Thoracic aorta (tissue), 2 donors: ENCODE results near the gene TIMM50. TPM values are rescaled to one million over a fixed set of nuclear protein-coding genes. Genes with fewer than 3 reads are reported as not detected.

Source experiments
- ATAC-seq: fragments of 150-250 bp; one replicate; pipeline ENCODE4 v1.8.0; 2017; ENCODE audit warnings: low read depth; ENCODE audit not compliant: insufficient number of reproducible peaks, low FRiP score
- DNase-seq: peaks from one replicate; pipeline ENCODE4 v3.0.0-alpha.2; 2020; ENCODE audit warnings: low spot score
- H3K27ac ChIP-seq, 2 donors: fragments of 200-600 bp; sonication (generic); 1 replicate in 1 of 2; 2 replicates in 1 of 2; pipeline ENCODE4 v1.5.1; 2016; ENCODE audit warnings: mild to moderate bottlenecking in 2 of 2, moderate library complexity in 2 of 2
- H3K27me3 ChIP-seq: fragments of 200-600 bp; sonication (generic); replicated peaks from 2 replicates; pipeline ENCODE4 v1.6.0; 2016; ENCODE audit warnings: mild to moderate bottlenecking; ENCODE audit not compliant: insufficient read depth
- H3K36me3 ChIP-seq: fragments of 200-600 bp; sonication (generic); one replicate; pipeline ENCODE4 v1.5.1; 2016
- H3K4me1 ChIP-seq, 2 donors: fragments of 200-600 bp; sonication (generic); 1 replicate in 1 of 2; 2 replicates in 1 of 2; pipeline versions ENCODE4 v1.5.1 to v1.6.0; 2016; ENCODE audit warnings: low read depth in 2 of 2, mild to moderate bottlenecking in 1 of 2; ENCODE audit not compliant: control insufficient read depth in 1 of 2
- H3K4me3 ChIP-seq: fragments of 200-600 bp; sonication (generic); 2 replicates; pipeline ENCODE4 v1.5.1; 2016; ENCODE audit warnings: mild to moderate bottlenecking
- H3K9me3 ChIP-seq: fragments of 200-600 bp; sonication (generic); 2 replicates; pipeline ENCODE4 v1.5.1; 2016
- CTCF ChIP-seq: fragments of 200-600 bp; sonication (generic); IDR thresholded peaks from one replicate; pipeline ENCODE4 v1.5.1; 2019; ENCODE audit warnings: antibody characterized with exemption
- total RNA-seq, 2 donors: library from RNA; depleted of rRNA; stranded (reverse); fragments of >200 nt; gene quantifications; one replicate each; pipeline versions ENCODE4 v1.1.0 to v1.2.3, GENCODE V29; 2016

The TIMM50 gene
- total RNA-seq, 2 donors from 2014 or later, result 25.7 to 51.4 TPM

DNA sequence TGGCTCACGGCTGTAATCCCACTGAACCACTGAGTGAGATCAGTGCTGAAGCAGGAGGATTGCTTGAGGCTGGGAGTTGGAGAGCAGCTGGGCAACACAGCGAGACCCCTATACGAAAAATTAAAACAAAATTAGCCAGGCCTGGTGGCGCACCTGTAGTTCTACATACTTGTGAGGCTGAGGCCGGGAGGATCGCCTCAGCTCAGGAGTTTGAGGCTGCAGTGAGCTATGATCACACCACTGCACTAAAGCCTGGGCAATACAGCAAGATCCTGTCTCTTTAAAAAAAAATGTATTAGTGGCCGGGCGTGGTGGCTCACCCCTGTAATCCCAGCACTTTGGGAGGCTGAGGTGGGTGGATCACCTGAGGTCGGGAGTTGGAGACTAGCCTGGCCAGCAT, 28.0 kb downstream of the TIMM50 start:
- peaks cover 0 to 12% of the 10 kb centered on the region in 2 donors for H3K4me1 ChIP-seq
- H3K27me3 ChIP-seq, result peaks cover 11% of the 10 kb centered on the region
- H3K9me3 ChIP-seq, result no peaks in the 10 kb centered on the region
- no peak overlapping the region for H3K4me3 ChIP-seq
- no peak for TF ChIP-seq CTCF
- no peak overlapping the region for H3K27ac ChIP-seq
- DNase-seq (no peak), ATAC-seq (no peak)
- no peaks in the 10 kb centered on the region for H3K36me3 ChIP-seq

DNA sequence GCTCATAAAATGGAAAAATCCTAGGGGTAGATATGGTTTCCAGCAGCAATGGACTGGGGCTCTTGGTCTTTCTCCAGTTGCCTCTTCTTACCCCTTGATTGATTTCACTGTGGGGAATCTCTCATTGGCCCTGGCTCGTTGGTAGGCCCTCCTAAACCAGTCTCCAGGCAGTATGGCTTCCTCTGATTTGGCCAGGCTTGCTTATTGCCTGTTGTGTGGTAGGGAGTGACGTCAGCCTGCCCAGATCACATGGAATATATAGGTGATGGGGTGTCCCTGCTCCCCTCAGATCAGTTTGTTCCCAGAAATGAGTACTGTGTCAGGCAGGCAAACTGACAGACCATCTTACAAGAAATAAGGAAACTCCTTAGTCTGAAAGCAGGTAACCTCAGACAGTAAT, 28.6 kb downstream of the TIMM50 start:
- ATAC-seq (no peak), DNase-seq (no peak)
- H3K4me3 ChIP-seq, result no peak overlapping the region
- TF ChIP-seq CTCF, result no peak
- peaks cover 0 to 12% of the 10 kb centered on the region in 2 donors for H3K4me1 ChIP-seq
- no peak overlapping the region for H3K27ac ChIP-seq
- no peaks in the 10 kb centered on the region for H3K36me3 ChIP-seq
- H3K27me3 ChIP-seq, result peaks cover 17% of the 10 kb centered on the region
- no peaks in the 10 kb centered on the region for H3K9me3 ChIP-seq

DNA sequence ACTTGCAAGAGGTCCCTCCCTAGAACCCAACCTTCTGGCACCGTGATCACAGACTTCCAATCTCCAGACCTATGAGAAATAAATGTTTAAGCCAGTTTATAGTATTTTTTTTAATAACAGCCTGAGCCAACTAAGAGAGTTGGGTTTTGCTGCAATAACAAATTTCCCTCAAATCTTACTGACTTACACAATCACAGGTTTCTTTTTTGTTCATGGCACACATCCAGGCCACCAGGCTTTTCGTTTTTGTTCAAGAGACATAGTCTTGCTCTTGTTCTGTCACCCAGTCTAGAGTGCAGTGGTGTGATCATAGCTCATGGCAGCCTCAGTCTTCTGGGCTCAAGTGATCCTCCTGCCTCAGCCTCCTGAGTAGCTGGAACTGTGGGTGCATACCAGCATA, 32.4 kb downstream of the TIMM50 start:
- no peak for DNase-seq
- Histone ChIP-seq H3K4me1 (peaks cover 6 to 13% of the 10 kb centered on the region in 2 donors), H3K36me3 (no peaks in the 10 kb centered on the region), H3K9me3 (no peaks in the 10 kb centered on the region), H3K27me3 (peaks cover 17% of the 10 kb centered on the region), H3K4me3 (no peak overlapping the region), H3K27ac (no peak overlapping the region)
- ATAC-seq, result no peak
- no peak for TF ChIP-seq CTCF

GRCh38 chr19:39514840-39515550, 34.4 kb downstream of the TIMM50 start, which contains the start of gene SELENOV:
TSS of gene SELENOV (plus strand) at chr19:39515139. CDS start at chr19:39515213, 74 bp downstream.
- H3K27ac ChIP-seq, result no peak within 1 kb of the TSS
- no peaks in the 10 kb centered on the region for H3K9me3 ChIP-seq
- ATAC-seq, result no peak
- DNase-seq, result no peak
- no peaks in the 10 kb centered on the region for H3K36me3 ChIP-seq
- H3K4me1 ChIP-seq, result peaks cover 6 to 13% of the 10 kb centered on the region in 2 donors
- peaks cover 17% of the 10 kb centered on the region for H3K27me3 ChIP-seq
- no peak for TF ChIP-seq CTCF
- H3K4me3 ChIP-seq, result peak within 1 kb of the TSS; percentile 53

DNA sequence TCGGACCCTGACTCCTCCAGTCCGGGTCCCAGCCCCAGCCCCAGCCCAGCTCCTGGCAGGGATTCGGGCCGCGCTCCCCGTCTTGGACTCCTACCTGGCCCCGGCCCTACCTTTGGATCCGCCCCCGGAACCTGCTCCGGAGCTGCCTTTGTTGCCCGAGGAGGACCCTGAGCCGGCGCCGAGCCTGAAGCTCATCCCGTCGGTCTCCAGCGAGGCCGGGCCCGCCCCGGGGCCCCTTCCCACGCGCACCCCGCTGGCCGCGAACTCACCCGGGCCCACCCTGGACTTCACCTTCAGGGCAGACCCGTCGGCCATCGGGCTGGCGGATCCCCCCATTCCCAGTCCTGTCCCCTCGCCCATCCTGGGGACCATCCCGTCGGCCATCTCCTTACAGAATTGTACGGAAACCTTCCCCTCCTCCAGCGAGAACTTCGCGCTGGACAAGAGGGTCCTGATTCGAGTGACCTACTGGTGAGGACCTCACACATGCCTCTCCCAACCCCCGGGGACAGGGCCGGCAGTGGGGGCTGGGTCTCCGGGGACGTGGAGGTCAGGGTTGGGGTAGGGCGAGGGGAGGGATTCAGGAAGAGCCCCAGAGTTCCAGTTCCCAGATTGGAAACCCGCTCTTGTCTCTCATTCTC, 35.0 kb downstream of the TIMM50 start:
- TF ChIP-seq CTCF, result no peak
- Histone ChIP-seq H3K9me3 (no peaks in the 10 kb centered on the region), H3K4me1 (peaks cover 6 to 13% of the 10 kb centered on the region in 2 donors), H3K27ac (no peak overlapping the region), H3K27me3 (peaks cover 17% of the 10 kb centered on the region), H3K36me3 (no peaks in the 10 kb centered on the region), H3K4me3 (peak overlapping the region; percentile 53)
- no peak for ATAC-seq
- no peak for DNase-seq
